GM12892 (cell line): ENCODE measurements around the gene MUL1.

Experiments used
- DNase-seq: peaks from one replicate; pipeline ENCODE4 v3.0.0; 2011; ENCODE audit not compliant: insufficient read length
- FAIRE-seq: peaks from 2 replicates; lab custom pipeline; 2011; peaks lifted over from hg19 to GRCh38; lab: Jason Lieb, UNC
- POLR2A ChIP-seq: IDR thresholded peaks from 2 replicates; pipeline ENCODE4 v1.6.1; 2011; ENCODE audit warnings: low read depth, low read length, control low read depth
- POLR2AphosphoS5 ChIP-seq: IDR thresholded peaks from 2 replicates; pipeline ENCODE4 v1.6.1; 2011; ENCODE audit warnings: low read depth, low read length, control low read depth
- TAF1 ChIP-seq: IDR thresholded peaks from 2 replicates; pipeline ENCODE4 v1.6.1; 2011; ENCODE audit warnings: low read depth, mild to moderate bottlenecking, control low read depth, low read length, borderline replicate concordance

MUL1 gene

DNA sequence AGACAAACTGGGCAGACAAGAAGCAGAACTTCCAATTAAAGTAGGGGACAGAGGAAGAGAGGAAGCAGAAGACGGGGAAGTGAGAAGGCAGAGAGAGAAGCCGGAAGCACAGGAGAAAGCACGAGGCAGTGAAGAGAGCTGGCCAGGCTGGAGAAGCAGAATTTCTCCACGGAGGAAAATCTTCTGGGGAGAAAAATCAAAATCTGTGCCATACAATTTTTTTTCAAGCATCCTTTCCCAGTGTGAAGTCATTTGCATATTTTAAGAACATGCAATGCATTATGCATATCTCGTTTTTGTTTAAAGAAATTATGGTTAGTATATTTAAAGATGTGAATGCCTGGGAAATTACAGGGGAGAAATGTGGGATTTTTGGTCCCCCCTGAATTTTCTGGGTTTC, 14.6 kb downstream of the MUL1 start:
- TF ChIP-seq TAF1 (no peak), POLR2A (no peak), POLR2AphosphoS5 (no peak)
- FAIRE-seq (no peak), DNase-seq (no peak)

DNA sequence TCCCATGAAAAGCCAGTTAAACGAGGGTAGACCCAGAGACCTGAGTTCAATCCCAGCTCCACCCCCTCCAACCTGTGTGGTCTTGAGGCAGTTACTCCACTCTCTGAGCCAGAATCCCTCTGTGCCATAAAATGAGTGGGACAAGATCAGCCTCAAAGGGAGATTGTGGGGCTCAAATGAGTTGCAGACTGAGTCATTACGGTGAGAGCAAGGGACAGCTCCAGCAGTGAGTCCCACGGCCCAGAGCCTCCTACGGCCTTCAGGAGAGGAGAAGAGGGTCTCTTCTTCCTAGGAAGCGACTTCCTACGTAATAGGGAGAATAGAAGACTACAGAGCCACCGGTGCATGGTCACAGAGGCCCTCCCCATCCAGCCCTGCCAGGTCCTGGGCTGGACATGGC, 15.2 kb downstream of the MUL1 start:
- no peak for DNase-seq
- TF ChIP-seq POLR2AphosphoS5 (no peak), TAF1 (no peak), POLR2A (no peak)
- no peak for FAIRE-seq

DNA sequence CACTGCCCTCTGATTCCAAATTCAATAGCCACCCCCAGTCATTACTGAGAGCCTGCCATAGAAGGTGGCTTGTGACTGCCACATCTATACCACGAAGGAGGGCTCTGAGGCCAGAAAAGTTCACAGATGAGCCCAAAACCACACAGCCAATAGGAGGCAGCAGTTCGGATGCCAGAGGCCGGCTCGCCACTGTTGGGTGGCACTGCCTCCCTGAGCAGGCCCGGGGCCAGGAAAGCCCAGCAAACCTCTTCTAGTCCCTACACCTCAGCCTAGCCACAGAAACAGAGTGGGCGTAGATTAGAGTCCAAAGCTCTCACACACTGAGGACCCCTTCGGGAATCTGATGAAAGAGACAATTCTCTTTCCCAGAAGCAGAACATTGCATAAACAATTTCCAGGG, 16.1 kb downstream of the MUL1 start:
- FAIRE-seq (no peak), DNase-seq (no peak)
- no peak for TF ChIP-seq POLR2AphosphoS5

DNA sequence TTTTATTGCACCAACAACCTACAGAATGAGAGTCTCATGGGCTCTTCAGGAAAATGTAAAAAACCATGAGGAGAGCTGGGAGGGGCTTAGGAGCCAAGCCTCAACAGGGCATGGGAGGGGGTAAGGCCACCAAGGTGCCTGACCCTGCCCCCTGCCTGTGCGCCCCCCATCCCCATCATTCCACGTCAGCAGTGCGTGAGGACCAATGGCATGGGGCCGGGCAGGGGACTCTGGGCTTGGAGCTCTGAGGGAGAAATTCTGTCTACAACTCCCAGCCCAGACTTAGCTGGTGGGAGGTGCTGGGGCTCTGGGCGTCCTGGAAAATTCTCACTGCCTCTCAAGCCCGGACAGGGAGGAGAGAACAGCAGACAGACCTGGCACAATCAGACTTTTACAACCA, 16.8 kb downstream of the MUL1 start:
- FAIRE-seq (no peak), DNase-seq (no peak)
- TF ChIP-seq POLR2A (no peak), POLR2AphosphoS5 (no peak), TAF1 (no peak)

DNA sequence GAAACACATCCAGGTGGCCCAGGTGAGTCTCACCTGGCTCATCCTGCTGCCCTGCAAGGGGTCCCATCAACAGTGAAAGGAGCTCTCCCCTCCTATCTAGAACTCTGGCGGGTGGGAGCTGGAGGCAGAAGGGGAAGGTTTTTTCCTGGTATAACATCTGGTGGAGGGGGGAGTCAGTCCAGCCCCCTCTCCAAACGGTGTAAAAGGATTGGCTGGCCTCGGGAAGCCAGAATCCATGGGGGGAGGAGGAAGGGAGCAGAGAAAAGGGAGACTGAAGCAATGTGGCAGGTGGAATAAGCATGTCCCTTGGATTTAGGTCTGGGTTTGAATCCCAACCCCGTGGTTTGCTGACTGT, 20.7 kb downstream of the MUL1 start:
- no peak for TF ChIP-seq POLR2A
- TF ChIP-seq POLR2AphosphoS5 = no peak
- FAIRE-seq = no peak
- DNase-seq = no peak

DNA sequence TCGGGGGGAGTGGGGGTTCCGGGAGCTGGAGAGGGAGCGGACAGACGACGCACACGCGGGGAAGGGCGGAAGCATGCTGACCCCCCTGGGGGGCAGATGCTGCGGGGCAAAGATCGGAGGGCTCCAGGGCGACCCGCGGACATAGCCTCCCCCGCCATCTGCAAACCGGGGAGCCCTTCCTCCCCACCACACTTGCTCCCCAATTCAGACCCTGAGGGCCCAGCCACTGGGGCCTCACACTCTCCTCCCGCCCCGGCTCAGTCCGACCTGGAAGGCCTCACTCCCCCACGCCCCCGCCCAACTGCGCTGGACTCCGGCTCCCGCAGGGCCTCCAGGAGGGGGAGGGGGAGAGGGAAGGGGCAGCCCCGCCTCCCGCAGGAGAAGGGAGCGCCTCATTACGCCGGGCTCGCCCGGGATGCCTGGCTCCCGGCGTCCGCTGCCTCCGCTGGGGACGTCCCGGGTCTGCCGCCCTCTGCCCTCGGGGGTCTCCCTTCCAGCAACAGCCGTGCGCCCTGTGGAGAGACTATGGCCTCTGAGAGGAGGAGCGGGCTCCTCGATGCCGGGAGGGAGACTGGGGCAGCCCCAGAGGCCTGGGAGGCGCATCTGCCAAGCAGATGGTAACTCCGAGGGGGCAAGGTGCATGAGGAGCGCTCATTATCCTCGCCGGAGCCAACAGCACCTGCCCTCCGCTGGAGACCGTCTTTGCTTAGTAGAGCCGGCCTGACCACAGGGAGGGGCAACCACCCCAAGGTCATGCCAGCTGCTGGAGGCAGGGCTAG, 21.3 kb downstream of the MUL1 start:
- DNase-seq = no peak
- TF ChIP-seq TAF1 (no peak), POLR2A (no peak), POLR2AphosphoS5 (no peak)
- FAIRE-seq = no peak

DNA sequence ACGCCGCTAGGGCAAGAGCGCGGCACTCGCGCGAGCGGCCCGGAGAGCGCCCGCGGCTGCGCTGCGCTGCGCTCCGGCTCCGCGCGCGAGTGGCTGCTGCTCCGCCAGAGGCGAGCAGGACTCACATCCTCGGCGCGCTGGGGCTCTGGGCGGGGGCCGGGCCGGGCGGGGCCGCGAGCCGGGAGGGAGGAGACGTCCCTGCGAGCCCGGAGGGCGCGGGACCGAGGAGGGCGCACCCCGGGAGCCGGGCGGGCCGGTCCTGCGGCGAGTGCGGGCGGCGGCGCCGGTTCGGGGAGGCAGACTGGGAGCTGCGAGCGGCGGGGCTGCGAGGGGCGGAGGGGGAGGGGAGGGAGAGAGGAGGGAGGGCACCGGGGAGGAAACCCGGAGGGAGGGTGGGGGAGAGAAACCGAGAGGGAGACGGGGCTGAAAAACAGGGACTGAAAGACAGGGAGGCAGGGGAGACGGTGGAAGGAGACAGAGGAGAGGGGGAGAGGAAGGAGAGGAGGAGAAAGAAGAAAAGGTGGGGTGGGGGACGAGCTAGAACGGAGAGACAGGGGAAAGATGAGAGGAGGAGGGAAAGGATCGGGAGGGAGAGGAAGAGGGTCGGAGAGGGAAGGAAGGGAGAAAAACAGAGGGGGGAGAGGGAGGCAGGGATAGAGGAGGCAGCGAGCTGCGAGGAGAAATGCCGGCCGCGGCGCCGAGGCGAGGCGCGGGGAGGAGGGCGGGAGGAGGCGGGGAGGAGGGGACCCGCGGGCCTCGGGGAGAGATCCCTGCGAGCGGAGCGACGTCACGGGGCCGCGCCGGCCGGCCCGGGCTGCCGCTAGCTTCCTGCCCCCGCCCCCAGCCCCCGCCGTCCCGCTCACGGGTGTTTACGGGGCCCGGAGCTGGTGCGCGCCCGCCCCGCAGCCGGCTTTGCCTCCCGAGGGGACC, 22.2 kb downstream of the MUL1 start, which contains the start of gene CAMK2N1:
CAMK2N1 (minus strand) TSS at position 684 of the 930 bp plus-strand sequence. CDS start 831 bp downstream, outside the sequence.
- no peak for TF ChIP-seq POLR2A
- TF ChIP-seq TAF1 = no peak
- TF ChIP-seq POLR2AphosphoS5 = no peak
- FAIRE-seq = no peak
- DNase-seq = peak; percentile 44

DNA sequence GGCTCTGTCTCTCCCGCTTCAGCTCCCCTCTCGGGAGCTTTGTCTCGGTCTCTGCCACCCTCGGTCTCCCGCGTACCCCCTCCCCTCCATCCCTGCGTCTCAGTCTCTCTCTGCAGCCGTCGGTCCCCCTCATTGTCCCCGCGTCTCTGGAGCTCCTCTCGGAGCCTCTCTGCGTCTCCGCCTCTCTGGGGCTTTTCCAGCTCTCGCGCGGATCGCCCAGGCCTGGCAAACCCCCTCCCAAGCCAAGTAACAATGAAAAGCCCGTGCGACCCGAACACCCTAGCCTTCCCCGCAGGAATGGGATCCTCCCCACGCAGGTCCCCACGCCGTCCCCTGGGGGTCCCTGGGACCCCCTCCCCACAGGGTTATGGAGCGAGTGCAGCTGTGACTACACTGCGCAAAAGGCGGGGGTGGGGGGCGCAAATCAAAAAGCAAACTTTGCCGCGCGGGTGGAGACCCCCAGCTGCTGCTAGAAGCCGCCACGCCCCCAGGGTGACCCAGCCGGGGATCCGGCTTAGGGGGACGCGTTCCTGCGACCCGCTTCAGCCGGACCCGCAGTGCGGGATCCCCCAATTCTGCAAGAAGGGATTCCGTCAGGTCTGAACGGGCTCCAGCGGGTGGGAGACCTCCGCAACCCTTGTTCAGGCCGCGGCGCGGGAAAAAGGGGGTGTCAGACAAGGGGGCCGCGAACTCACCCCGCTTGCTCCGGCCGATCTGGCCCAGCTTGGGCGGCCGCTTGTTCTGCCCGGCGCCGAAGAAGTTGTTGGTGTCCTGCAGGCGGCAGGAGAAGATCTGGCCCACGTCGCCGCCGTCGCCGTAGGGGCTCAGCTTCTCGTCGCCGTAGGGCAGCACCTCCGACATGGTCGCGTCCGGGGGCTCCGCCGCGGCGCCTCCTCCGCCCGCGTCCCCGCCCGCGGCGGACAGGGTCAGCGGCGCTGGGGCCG, 23.2 kb downstream of the MUL1 start:
- no peak for DNase-seq
- TF ChIP-seq TAF1 (no peak), POLR2A (no peak)
- FAIRE-seq = no peak

DNA sequence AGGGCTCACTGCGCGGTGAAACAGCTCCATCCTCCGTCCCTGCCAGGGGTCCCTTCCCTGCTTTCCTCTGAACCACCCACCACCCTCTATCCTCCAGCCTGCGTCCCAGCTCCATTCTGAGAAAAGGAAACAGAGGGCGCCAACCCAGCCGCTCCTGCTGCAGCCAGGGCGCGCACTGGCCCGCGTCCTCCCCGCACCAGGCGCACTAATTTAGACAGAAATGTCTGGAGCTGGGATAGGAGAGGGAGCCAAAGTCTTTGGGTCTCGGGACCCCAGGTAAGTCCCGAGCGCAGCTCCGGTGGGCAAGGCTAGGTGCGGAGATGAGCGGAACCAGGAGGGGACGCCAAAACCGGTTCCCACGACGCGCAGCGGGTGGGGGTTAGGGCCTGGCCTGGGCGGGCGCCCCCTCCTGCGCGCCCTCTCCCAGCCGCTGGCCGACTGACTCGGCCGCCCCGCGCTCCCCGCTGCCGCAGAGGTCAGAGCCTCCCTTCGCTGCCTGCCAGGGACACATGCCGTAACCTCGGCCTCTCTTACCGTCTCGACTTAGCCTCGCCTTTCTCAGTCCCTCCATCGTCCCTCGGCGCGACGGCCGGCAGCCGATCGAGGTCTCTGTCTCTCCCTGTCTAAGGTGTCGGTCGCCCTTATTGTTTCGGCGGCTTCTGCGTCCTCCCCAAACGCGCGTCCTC, 24.0 kb downstream of the MUL1 start:
- DNase-seq (no peak), FAIRE-seq (no peak)
- TF ChIP-seq POLR2AphosphoS5 (no peak), TAF1 (no peak), POLR2A (no peak)

DNA sequence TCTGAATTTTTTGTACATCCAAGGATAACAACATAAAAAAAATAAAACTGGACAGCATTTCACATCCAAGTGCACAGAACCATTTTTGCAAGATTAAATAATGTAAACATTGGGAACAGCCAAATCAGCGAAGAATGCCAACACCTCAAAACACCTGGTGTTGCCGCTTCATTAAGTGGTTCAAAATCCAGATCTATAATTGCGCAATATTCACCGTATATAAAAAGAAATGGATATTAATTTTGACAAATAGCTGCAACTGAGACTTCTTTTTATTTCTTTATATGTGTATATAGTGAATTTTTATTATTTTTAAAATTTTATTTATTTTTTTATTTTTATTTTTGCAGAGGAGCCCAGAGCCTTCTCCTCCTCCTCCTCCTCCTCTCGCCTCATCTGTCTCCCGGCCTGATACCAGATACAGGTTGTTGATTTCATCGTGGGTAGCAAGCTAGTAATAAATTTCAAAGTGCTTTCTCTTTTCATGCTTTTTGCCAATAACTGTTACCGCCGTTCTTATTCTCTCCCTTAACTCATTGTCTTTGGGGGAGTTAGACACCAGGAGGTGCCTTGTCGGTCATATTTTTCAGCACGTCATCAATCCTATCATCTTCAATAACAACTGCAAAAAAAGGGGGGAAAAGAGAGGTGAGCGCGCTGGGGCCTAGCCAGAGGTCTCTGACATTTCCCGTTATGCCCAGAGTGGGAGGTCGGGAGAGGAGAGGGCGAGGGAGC, 24.7 kb downstream of the MUL1 start:
- DNase-seq = no peak
- no peak for FAIRE-seq
- TF ChIP-seq POLR2A = no peak
- TF ChIP-seq POLR2AphosphoS5 = no peak
- TF ChIP-seq TAF1 = no peak
